CD4-positive, alpha-beta memory T cell (primary cell): ENCODE results near the gene C17orf75. TPM values are rescaled to one million over a fixed set of nuclear protein-coding genes. Genes with fewer than 3 reads are reported as not detected.

Source experiments
- CTCF ChIA-PET: fragments of 350-600 bp; sonication (Branson Sonifier 250); formaldehyde crosslinking; loops from one replicate; lab custom pipeline; 2021; ENCODE audit warnings: inconsistent platforms; ENCODE audit not compliant: partially characterized antibody; lab: Charles Lee
- POLR2A ChIA-PET: fragments of 350-600 bp; sonication (Branson Sonifier 250); formaldehyde crosslinking; loops from one replicate; lab custom pipeline; 2021; ENCODE audit not compliant: partially characterized antibody; lab: Charles Lee
- DNase-seq, 5 donors: peaks; one replicate each; pipeline versions ENCODE4 v3.0.0 to v3.0.0-alpha.2; 2020 to 2022; ENCODE audit warnings: mixed read lengths in 1 of 5
- H3K27ac ChIP-seq: one replicate; pipeline ENCODE4 v1.7.0; 2013; ENCODE audit warnings: low read depth, low read length
- H3K27me3 ChIP-seq: 2 replicates; pipeline ENCODE4 v1.7.0; 2013; ENCODE audit warnings: mild to moderate bottlenecking, low read length, moderate library complexity; ENCODE audit not compliant: insufficient read depth
- H3K36me3 ChIP-seq: 2 replicates; pipeline ENCODE4 v1.7.0; 2013; ENCODE audit warnings: mild to moderate bottlenecking, low read length, moderate library complexity; ENCODE audit not compliant: insufficient read depth
- H3K4me1 ChIP-seq: 2 replicates; pipeline ENCODE4 v1.7.0; 2013; ENCODE audit warnings: mild to moderate bottlenecking, low read length, moderate library complexity; ENCODE audit not compliant: insufficient read depth
- H3K4me3 ChIP-seq, 2 donors: one replicate each; pipeline ENCODE4 v1.7.0; 2013; ENCODE audit warnings: low read length in 2 of 2, mild to moderate bottlenecking in 1 of 2
- H3K9me3 ChIP-seq, 2 donors: one replicate each; pipeline ENCODE4 v1.7.0; 2013; ENCODE audit warnings: low read length in 2 of 2, control low read depth in 1 of 2; ENCODE audit not compliant: control insufficient read depth in 1 of 2
- H3K27ac Mint-ChIP-seq, 7 donors: one replicate each; pipeline ENCODE4 v1.8.0; 2020 to 2021; ENCODE audit warnings: mixed read lengths in 7 of 7, mild to moderate bottlenecking in 6 of 7, inconsistent platforms in 3 of 7, moderate library complexity in 3 of 7
- H3K27me3 Mint-ChIP-seq, 2 donors: one replicate each; pipeline ENCODE4 v1.8.0; 2020 to 2021; ENCODE audit warnings: mixed read lengths in 2 of 2
- H3K36me3 Mint-ChIP-seq, 2 donors: one replicate each; pipeline ENCODE4 v1.8.0; 2020 to 2021; ENCODE audit warnings: mixed read lengths in 2 of 2, inconsistent platforms in 1 of 2, mild to moderate bottlenecking in 1 of 2
- H3K4me1 Mint-ChIP-seq, 4 donors: one replicate each; pipeline ENCODE4 v1.8.0; 2020 to 2021; ENCODE audit warnings: mixed read lengths in 4 of 4, mild to moderate bottlenecking in 1 of 4
- H3K4me3 Mint-ChIP-seq, 8 donors: one replicate each; pipeline ENCODE4 v1.8.0; 2020 to 2021; ENCODE audit warnings: mixed read lengths in 8 of 8, mild to moderate bottlenecking in 7 of 8, moderate library complexity in 6 of 8, inconsistent platforms in 3 of 8
- H3K9me3 Mint-ChIP-seq, 8 donors: one replicate each; pipeline ENCODE4 v1.8.0; 2020 to 2021; ENCODE audit warnings: mixed read lengths in 8 of 8, mild to moderate bottlenecking in 5 of 8, inconsistent platforms in 3 of 8, moderate library complexity in 1 of 8
- intact Hi-C: fragments of 100-400 bp; cut with micrococcal nuclease; formaldehyde crosslinking; loops from one replicate; pipeline ENCODE4 v1.15.1; 2023
- microRNA-seq: library from miRNA; unstranded; fragments of <30 nt; microRNA quantifications from one replicate; pipeline ENCODE4 v1.2.0, GENCODE V29; 2021; ENCODE audit warnings: borderline replicate concordance, borderline number of aligned reads, borderline microRNAs expressed, mixed read lengths
- polyA plus RNA-seq, 2 donors: library from polyadenylated mRNA; unstranded; fragments of 300-500 nt; fragmentation: Illumina TruSeq; gene quantifications; one replicate each; pipeline ENCODE4 v1.2.3, GENCODE V29; 2021
- total RNA-seq, 2 experiments: library from RNA; stranded (reverse); gene quantifications; one replicate each; pipeline ENCODE4 v1.2.3, GENCODE V29; 2021

Gene C17orf75
- total and polyA plus RNA-seq, 4 experiments from 2014 or later = 7.9 to 22.5 (median 15.4) TPM

GRCh38 chr17:32278815-32279214, 63.2 kb downstream of the C17orf75 start:
- H3K36me3 Mint-ChIP-seq = no peaks in the 10 kb centered on the region
- no peaks in the 10 kb centered on the region for H3K27me3 ChIP-seq
- DNase-seq = no peak
- H3K27ac ChIP-seq = no peak overlapping the region
- no peaks in the 10 kb centered on the region for H3K9me3 ChIP-seq
- peaks cover 4 to 8% of the 10 kb centered on the region in 2 donors for H3K27me3 Mint-ChIP-seq
- intact Hi-C loops = no loop called here
- H3K4me3 ChIP-seq = no peak overlapping the region
- no peaks in the 10 kb centered on the region for H3K9me3 Mint-ChIP-seq
- no peak overlapping the region for H3K4me3 Mint-ChIP-seq
- no peaks in the 10 kb centered on the region for H3K4me1 Mint-ChIP-seq
- H3K27ac Mint-ChIP-seq = no peak overlapping the region
- no peaks in the 10 kb centered on the region for H3K4me1 ChIP-seq
- H3K36me3 ChIP-seq = no peaks in the 10 kb centered on the region
- CTCF ChIA-PET = no interaction called here
- POLR2A ChIA-PET = no interaction called here

Small RNA genes lying within 50 kb of the gene (microRNA-seq; reads per million reads assigned to microRNA genes)
- not detected for gene MIR632

Other genes with a start within 250 kb of the C17orf75 start
- gene RHOT1, start 199.7 kb downstream of the C17orf75 start, total RNA-seq = 10 to 100 TPM; 26.9 to 28.9 TPM
- 10 to 100 TPM; 31.0 to 33.9 TPM for gene RHOT1, start 199.7 kb downstream of the C17orf75 start, polyA plus RNA-seq
- not detected for gene RHBDL3, start 76.3 kb downstream of the C17orf75 start, total RNA-seq
- gene RHBDL3, start 76.3 kb downstream of the C17orf75 start, polyA plus RNA-seq = not detected
- gene ZNF207, start 8.0 kb upstream of the C17orf75 start, total RNA-seq = 100 to 1,000 TPM; 267 to 298 TPM
- gene ZNF207, start 8.0 kb upstream of the C17orf75 start, polyA plus RNA-seq = 100 to 1,000 TPM; 158 to 166 TPM
- 10 to 100 TPM; 58.0 to 68.2 TPM for gene PSMD11, start 102.3 kb upstream of the C17orf75 start, total RNA-seq
- gene PSMD11, start 102.3 kb upstream of the C17orf75 start, polyA plus RNA-seq = 100 to 1,000 TPM; 138 to 140 TPM
- 10 to 100 TPM; 20.6 to 21.2 TPM for gene CDK5R1, start 144.8 kb upstream of the C17orf75 start, total RNA-seq
- gene CDK5R1, start 144.8 kb upstream of the C17orf75 start, polyA plus RNA-seq = 10 to 100 TPM in 1 of 2 donors, 1 to 10 TPM in 1; 1.2 to 10.5 TPM